Psoas muscle (tissue), 8 donors: ENCODE results near the gene IFT74. TPM values are rescaled to one million over a fixed set of nuclear protein-coding genes. Genes with fewer than 3 reads are reported as not detected.

Source experiments
- ATAC-seq, 4 donors: fragments of 200-7000 bp; cut with Tn5 transposase; one replicate each; pipeline ENCODE4 v1.9.1; 2020; ENCODE audit warnings: moderate library complexity in 3 of 4, mild to moderate bottlenecking in 2 of 4
- DNase-seq, 2 donors: peaks; one replicate each; pipeline ENCODE4 v3.0.0-alpha.2; 2020
- H3K27ac ChIP-seq: fragments of 200-600 bp; one replicate; pipeline ENCODE4 v1.8.0; 2022
- H3K27me3 ChIP-seq, 3 donors: fragments of 200-600 bp in 1 of 3; one replicate each; pipeline versions ENCODE4 v1.6.1 to v1.8.0; 2013 to 2022; ENCODE audit warnings: low read length in 2 of 3, mild to moderate bottlenecking in 2 of 3, moderate library complexity in 1 of 3; ENCODE audit not compliant: insufficient read depth in 3 of 3
- H3K36me3 ChIP-seq, 2 donors: fragments of 200-600 bp in 1 of 2; one replicate each; pipeline versions ENCODE4 v1.6.1 to v1.8.0; 2013 to 2022; ENCODE audit warnings: low read depth in 1 of 2, mild to moderate bottlenecking in 1 of 2, moderate library complexity in 1 of 2; ENCODE audit not compliant: insufficient read depth in 1 of 2
- H3K4me1 ChIP-seq: fragments of 200-600 bp; one replicate; pipeline ENCODE4 v1.8.0; 2022
- H3K4me3 ChIP-seq: fragments of 200-600 bp; one replicate; pipeline ENCODE4 v1.8.0; 2022; ENCODE audit warnings: mild to moderate bottlenecking
- H3K9me3 ChIP-seq: fragments of 200-600 bp; one replicate; pipeline ENCODE4 v1.8.0; 2022
- CTCF ChIP-seq: fragments of 200-600 bp; IDR thresholded peaks from one replicate; pipeline ENCODE4 v1.8.0; 2022; ENCODE audit warnings: antibody characterized with exemption
- WGBS, 3 donors: extraction: QIAGEN DNeasy Blood & Tissue Kit; methylation state at CpG; one replicate each; pipeline versions ENCODE4 v1.1.6 to v1.1.7; 2013; 5-methylcytosine and 5-hydroxymethylcytosine counted together
- intact Hi-C, 2 donors: fragments of 100-400 bp; cut with DNase I; formaldehyde crosslinking; loops; one replicate each; pipeline versions ENCODE4 v1.11.0 to v1.14.2; 2022
- polyA plus RNA-seq, 3 donors: library from polyadenylated mRNA; stranded (reverse); fragments of 200-250 nt; gene quantifications; one replicate each; pipeline ENCODE4 v1.2.3, GENCODE V29; 2013
- total RNA-seq, 4 donors: library from RNA; stranded (reverse); fragmentation: NEBNext Ultra II Directional in 2 of 4; extraction: Animal tissue kit (Norgen Biotek cat#: 25700) in 2 of 4; gene quantifications; one replicate each; pipeline versions ENCODE4 v1.2.1 to v1.2.4, GENCODE V29; 2021 to 2023
- donor health status: healthy with polysubstance abuse.
- donor health status: DM: no; HTN: no; CAD: no; lungs with moderate emphysema.
- donor health status: Bipolar disorder and iron deficiency.
- donor health status: healthy.
- donor health status: DM: yes; HTN: yes; CAD: no.
- donor health status: DM: no; HTN: no; CAD: no.
- donor health status: DM: no; HTN: no; CAD: no.
- donor health status: DM: yes; HTN: yes; CAD: no.

Gene IFT74
- total and polyA plus RNA-seq, 7 donors, result 3.1 to 14.2 (median 7.9) TPM

- 73 to 84% (median 78%) methylated on average over 1 of the region's 1 CpG for WGBS, 3 donors
- Histone ChIP-seq H3K36me3 (peaks cover 0 to 17% of the 10 kb centered on the region in 2 donors), H3K27me3 (no peaks in the 10 kb centered on the region), H3K27ac (no peak overlapping the region), H3K4me1 (no peaks in the 10 kb centered on the region), H3K4me3 (no peak overlapping the region), H3K9me3 (no peaks in the 10 kb centered on the region)
- TF ChIP-seq CTCF, result no peak
- DNase-seq (no peak), ATAC-seq (no peak)
- intact Hi-C loops, result no loop called here
Observed at GRCh38 chr9:27059412-27059811, 103.2 kb downstream of the IFT74 start.

GRCh38 chr9:27059907-27060306 lies 103.7 kb downstream of the IFT74 start:
- H3K27me3 ChIP-seq, result no peaks in the 10 kb centered on the region
- H3K9me3 ChIP-seq, result no peaks in the 10 kb centered on the region
- ATAC-seq (no peak), DNase-seq (no peak)
- H3K36me3 ChIP-seq, result peaks cover 0 to 17% of the 10 kb centered on the region in 2 donors
- no peak overlapping the region for H3K27ac ChIP-seq
- intact Hi-C loops, result no loop called here
- TF ChIP-seq CTCF, result no peak
- no peak overlapping the region for H3K4me3 ChIP-seq
- no peaks in the 10 kb centered on the region for H3K4me1 ChIP-seq

GRCh38 chr9:27065288-27065687 lies 109.1 kb downstream of the IFT74 start:
- ATAC-seq, result no peak
- Histone ChIP-seq H3K4me1 (no peaks in the 10 kb centered on the region), H3K27me3 (no peaks in the 10 kb centered on the region), H3K27ac (no peak overlapping the region), H3K36me3 (peaks cover 0 to 3% of the 10 kb centered on the region in 2 donors), H3K9me3 (no peaks in the 10 kb centered on the region), H3K4me3 (no peak overlapping the region)
- TF ChIP-seq CTCF, result no peak
- DNase-seq, result no peak
- 56 to 77% (median 76%) methylated on average over 1 of the region's 1 CpG for WGBS, 3 donors
- intact Hi-C loops, result no loop called here

GRCh38 chr9:27073841-27074728 lies 117.9 kb downstream of the IFT74 start:
- Histone ChIP-seq H3K36me3 (no peaks in the 10 kb centered on the region), H3K4me3 (no peak overlapping the region), H3K9me3 (no peaks in the 10 kb centered on the region), H3K4me1 (no peaks in the 10 kb centered on the region), H3K27me3 (no peaks in the 10 kb centered on the region), H3K27ac (no peak overlapping the region)
- no peak for ATAC-seq
- WGBS, 3 donors, result 66 to 72% (median 71%) methylated on average over 4 of the region's 4 CpGs
- no peak for TF ChIP-seq CTCF
- intact Hi-C loops, result loop anchor here in 1 of 2 donors (2.0 kb wide), 1 partner anchor 35 kb away; no protein-coding TSS in a partner anchor
- DNase-seq, result no peak
